GM12878 (cell line): ENCODE measurements around the gene ANAPC4. TPM values are rescaled to one million over a fixed set of nuclear protein-coding genes. Genes with fewer than 3 reads are reported as not detected.

Experiments used
- ATAC-seq: fragments of 200-7000 bp; cut with Tn5 transposase; 3 replicates; pipeline ENCODE4 v1.9.1; 2020; ENCODE audit warnings: mild to moderate bottlenecking, moderate library complexity
- BruUV-seq: library from RNA; stranded (reverse); fragments of 400-500 nt; replicated peaks from 2 replicates; lab custom pipeline; 2021; lab: Mats Ljungman, UMichigan
- CTCF ChIA-PET: fragments of 300-600 bp; sonication (Branson Sonifier 250); formaldehyde crosslinking; extraction: SDS; loops from one replicate; lab custom pipeline; 2021; ENCODE audit warnings: inconsistent platforms; lab: Yijun Ruan, JAX
- POLR2A ChIA-PET: fragments of 350-600 bp; formaldehyde crosslinking; extraction: SDS; loops from one replicate; lab custom pipeline; 2021; ENCODE audit warnings: inconsistent platforms; lab: Charles Lee
- RAD21 ChIA-PET: fragments of 300-600 bp; sonication (Branson Sonifier 250); formaldehyde crosslinking; loops from one replicate; lab custom pipeline; 2023; ENCODE audit warnings: antibody characterized with exemption; ENCODE audit not compliant: unreplicated experiment; lab: Charles Lee
- SMC1A ChIA-PET: fragments of 300-600 bp; sonication (Branson Sonifier 250); formaldehyde crosslinking; loops from one replicate; lab custom pipeline; 2023; ENCODE audit not compliant: unreplicated experiment, uncharacterized antibody; lab: Charles Lee
- DNase-seq: peaks from one replicate; pipeline ENCODE4 v3.0.0-alpha.2; 2011; ENCODE audit warnings: low read depth, low spot score
- FAIRE-seq: peaks from 3 replicates; lab custom pipeline; 2011; peaks lifted over from hg19 to GRCh38; lab: Jason Lieb, UNC
- H2AFZ ChIP-seq: 2 replicates; pipeline ENCODE4 v1.6.0; 2011; ENCODE audit warnings: low read depth, low read length, control low read depth; ENCODE audit not compliant: control insufficient read depth
- H3K27ac ChIP-seq: 2 replicates; pipeline ENCODE4 v1.5.1; 2011; ENCODE audit warnings: control low read depth; ENCODE audit not compliant: control insufficient read depth, insufficient read depth
- H3K27me3 ChIP-seq, 2 experiments: replicated peaks in 1 of 2; 2 replicates each; pipeline versions ENCODE4 v1.6.0 to v1.6.1; 2011; ENCODE audit warnings: low read length in 1 of 2; ENCODE audit not compliant: control insufficient read depth in 2 of 2, insufficient read depth in 2 of 2
- H3K36me3 ChIP-seq, 2 experiments: 2 replicates each; pipeline ENCODE4 v1.5.1; 2011; ENCODE audit warnings: low read length in 1 of 2; ENCODE audit not compliant: control insufficient read depth in 2 of 2, insufficient read depth in 2 of 2
- H3K4me1 ChIP-seq: 2 replicates; pipeline ENCODE4 v1.6.1; 2011; ENCODE audit warnings: mild to moderate bottlenecking, low read length, moderate library complexity, mixed read lengths; ENCODE audit not compliant: control insufficient read depth, insufficient read depth
- H3K4me2 ChIP-seq: 2 replicates; pipeline ENCODE4 v1.6.0; 2011; ENCODE audit warnings: control low read depth; ENCODE audit not compliant: control insufficient read depth, insufficient read depth
- H3K4me3 ChIP-seq: fragments of 200-600 bp; sonication (generic); 2 replicates; pipeline ENCODE4 v1.5.1; 2016
- H3K79me2 ChIP-seq: 2 replicates; pipeline ENCODE4 v1.6.0; 2011; ENCODE audit warnings: low read length; ENCODE audit not compliant: control insufficient read depth, insufficient read depth
- H3K9ac ChIP-seq: 2 replicates; pipeline ENCODE4 v1.8.0; 2011; ENCODE audit warnings: low read length, control low read depth, mixed read lengths; ENCODE audit not compliant: control insufficient read depth, insufficient read depth
- H3K9me3 ChIP-seq: replicated peaks from 3 replicates; pipeline ENCODE4 v1.5.1; 2011; ENCODE audit warnings: mild to moderate bottlenecking, low read length; ENCODE audit not compliant: control insufficient read depth, insufficient read depth
- H4K20me1 ChIP-seq: 2 replicates; pipeline ENCODE4 v1.6.0; 2011; ENCODE audit not compliant: control insufficient read depth, insufficient read depth
- BMI1 ChIP-seq: fragments of 450-650 bp; IDR thresholded peaks from 2 replicates; pipeline ENCODE4 v1.6.1; 2016; ENCODE audit warnings: mild to moderate bottlenecking, moderate library complexity, borderline replicate concordance
- CBX5 ChIP-seq: sonication (generic); IDR thresholded peaks from 2 replicates; pipeline ENCODE4 v1.6.1; 2016; ENCODE audit warnings: low read depth, moderate library complexity, mild to moderate bottlenecking, inconsistent platforms
- CHD1 ChIP-seq: IDR thresholded peaks from 2 replicates; pipeline ENCODE4 v1.6.1; 2012; ENCODE audit warnings: low read depth, low read length, improper control_type of control experiment
- RAD51 ChIP-seq: fragments of 450-650 bp; IDR thresholded peaks from 2 replicates; pipeline ENCODE4 v1.6.1; 2016; ENCODE audit warnings: moderate library complexity, mild to moderate bottlenecking, inconsistent platforms
- SMC3 ChIP-seq: IDR thresholded peaks from 2 replicates; pipeline ENCODE4 v1.6.1; 2011; ENCODE audit warnings: low read length, improper control_type of control experiment, borderline replicate concordance
- SRF ChIP-seq, 2 experiments: IDR thresholded peaks; 2 replicates each; pipeline ENCODE4 v1.6.1; 2011; ENCODE audit warnings: low read depth in 2 of 2, low read length in 2 of 2, mild to moderate bottlenecking in 1 of 2, moderate library complexity in 1 of 2
- WGBS: methylation state at CpG from one replicate; pipeline ENCODE4 v1.1.6; 2016; ENCODE audit warnings: low lambda C conversion rate; ENCODE audit not compliant: insufficient replicate concordance, insufficient coverage; ENCODE audit errors: missing lambda C conversion rate; 5-methylcytosine and 5-hydroxymethylcytosine counted together
- in situ Hi-C: fragments of 300-500 bp; cut with MboI; formaldehyde crosslinking; loops from 9 replicates; pipeline ENCODE4 v1.14.3; 2018; ENCODE audit warnings: mixed read lengths
- intact Hi-C: fragments of 100-400 bp; cut with micrococcal nuclease; formaldehyde crosslinking; loops from one replicate; pipeline ENCODE4 v1.14.2; 2022; ENCODE audit not compliant: unreplicated experiment
- polyA plus RNA-seq, 11 experiments: library from polyadenylated mRNA; depleted of rRNA in 4 of 11; unstranded in 6 of 11; stranded (reverse) in 5 of 11; fragments of >200 nt; fragmentation: Nextera tagmentation in 4 of 11; fragmentation: Illumina TruSeq in 1 of 11; extraction: Ambion mirVana in 4 of 11; extraction: Trizol in 1 of 11; gene quantifications; 1 replicate in 1 of 11; 2 replicates in 10 of 11; pipeline versions ENCODE4 v1.2.1 to v1.2.3, GENCODE V29; 2011 to 2016; ENCODE audit warnings: inconsistent platforms in 2 of 11, missing spikeins in 2 of 11, low read depth in 1 of 11
- total RNA-seq, 4 experiments: library from RNA; depleted of rRNA in 3 of 4; stranded (reverse); fragments of >200 nt in 3 of 4; fragmentation: Illumina TruSeq in 1 of 4; extraction: Trizol in 1 of 4; gene quantifications; 2 replicates each; pipeline versions ENCODE4 v1.2.1 to v1.2.3, GENCODE V29; 2013 to 2021
- TF ChIP-seq, protein P1 (sequence below): fragments of 450-650 bp; formaldehyde crosslinking; IDR thresholded peaks from 2 replicates; pipeline ENCODE4 v1.4.0; 2022; ENCODE audit warnings: mild to moderate bottlenecking, moderate library complexity
- TF ChIP-seq, protein P2 (sequence below), 3 experiments: IDR thresholded peaks in 2 of 3; conservative IDR thresholded peaks in 1 of 3; 2 replicates each; pipeline ENCODE4 v1.5.1; 2011; ENCODE audit warnings: low read depth in 3 of 3, low read length in 3 of 3, mild to moderate bottlenecking in 3 of 3, control low read depth in 2 of 3, moderate library complexity in 2 of 3, inconsistent platforms in 1 of 3, mixed read lengths in 1 of 3; ENCODE audit not compliant: control insufficient read depth in 2 of 3, insufficient read depth in 1 of 3; ENCODE audit errors: extremely low read depth in 1 of 3

Gene ANAPC4
- total and polyA plus RNA-seq, 10 of the 15 experiments (the other 5 are each of a cell fraction or from before 2014, with no cell fraction given), result 16.3 to 50.2 (median 29.9) TPM

DNA sequence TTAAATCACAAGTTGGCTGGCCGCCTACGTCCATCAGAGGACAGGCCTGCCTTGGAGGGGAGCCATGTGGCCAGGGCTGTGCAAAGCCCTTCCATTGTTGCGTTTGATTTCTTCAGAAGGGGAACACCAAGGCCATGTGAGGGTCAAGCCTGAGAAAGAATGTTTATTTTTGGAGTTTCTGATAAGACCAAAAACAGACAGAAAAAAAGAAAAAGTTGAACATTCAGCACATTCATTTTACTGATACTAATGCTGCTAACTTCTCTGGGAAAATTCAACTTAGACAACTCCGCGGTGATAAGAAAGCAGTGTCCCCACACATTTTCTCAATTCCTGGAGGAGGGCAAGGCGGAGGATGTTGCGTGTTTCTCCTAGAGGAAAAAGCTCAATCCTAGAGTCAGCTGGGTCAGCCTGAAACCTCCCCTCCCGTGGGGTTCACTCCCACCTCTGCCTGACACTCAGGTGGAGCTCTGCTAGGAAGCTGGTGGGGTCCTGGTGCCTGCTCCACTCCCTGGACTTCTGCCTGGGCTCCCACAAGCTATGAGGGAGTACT lies 63.5 kb downstream of the ANAPC4 start:
- Histone ChIP-seq H3K4me2 (no peak overlapping the region), H3K4me1 (no peaks in the 10 kb centered on the region), H3K27me3 (no peaks in the 10 kb centered on the region; a peak in 1 of 4 replicates), H3K9ac (no peak overlapping the region)
- peak; percentile 24; the same call in 1 of the 3 replicates for ATAC-seq
- TF ChIP-seq CHD1, result no peak
- TF ChIP-seq SRF (IDR thresholded peaks at IDR 0.05; ENCODE audit: low read depth in 2 of 2, low read length in 2 of 2), result no peak
- TF ChIP-seq, all 136 proteins: peak for 0
- in situ Hi-C loops (loop anchor here (5.0 kb wide), 1 partner anchor 337 kb away; no protein-coding TSS in a partner anchor), intact Hi-C loops (loop anchor here (1.0 to 10.0 kb wide), 2 partner anchors 184 to 328 kb away; no protein-coding TSS in a partner anchor)
- BruUV-seq, result no TSS peak
- Histone ChIP-seq H3K4me3 (no peak overlapping the region), H3K36me3 (no peaks in the 10 kb centered on the region), H3K27ac (no peak overlapping the region), H2AFZ (no peak overlapping the region), H3K79me2 (no peaks in the 10 kb centered on the region), H3K9me3 (no peaks in the 10 kb centered on the region), H4K20me1 (no peaks in the 10 kb centered on the region)
- no peak for FAIRE-seq
- WGBS, result 67% methylated on average over 8 of the region's 8 CpGs
- RAD21 ChIA-PET, result interaction anchor here (0.9 to 3.7 kb wide), 3 partner anchors 12 to 328 kb away, joined by 3 to 22 read pairs (median 3); no protein-coding TSS in a partner anchor
- CTCF ChIA-PET, result interaction anchor here (0.6 to 7.0 kb wide), 26 partner anchors 8 to 885 kb away, joined by 3 to 104 read pairs (median 4); no protein-coding TSS in a partner anchor
- POLR2A ChIA-PET, result no interaction called here
- SMC1A ChIA-PET, result interaction anchor here (0.9 to 3.9 kb wide), 3 partner anchors 8 to 329 kb away, joined by 3 to 35 read pairs (median 3); no protein-coding TSS in a partner anchor
- DNase-seq, result no peak

DNA sequence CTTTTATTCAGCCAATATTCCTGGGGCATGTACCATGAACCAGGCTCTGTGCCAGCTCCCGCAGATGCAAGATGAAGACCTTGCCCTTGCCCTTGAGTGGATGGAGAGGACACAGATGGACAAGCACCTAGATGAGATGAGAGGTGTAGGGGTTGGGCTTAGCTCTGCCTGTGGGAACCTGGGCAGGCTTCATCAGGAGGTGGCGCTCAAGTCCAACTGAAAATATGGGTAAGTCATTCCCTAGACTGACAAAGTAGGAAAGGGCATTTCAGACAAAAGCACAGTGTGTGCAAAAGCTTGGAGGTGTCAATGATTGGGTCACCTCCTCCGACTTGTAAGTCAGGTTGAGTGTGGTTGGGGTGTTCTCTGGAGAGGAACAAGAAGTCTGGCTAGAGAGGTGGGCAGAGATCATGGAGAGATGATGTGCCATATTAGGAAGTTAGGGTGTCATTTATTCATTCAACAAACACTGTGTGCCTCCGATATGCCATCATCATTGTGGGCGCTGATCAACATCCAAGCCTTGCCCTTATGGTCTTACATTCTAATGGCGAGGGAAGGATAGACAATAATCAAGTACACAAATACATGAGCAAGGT lies 64.6 kb downstream of the ANAPC4 start:
- WGBS, result 27% methylated on average over 6 of the region's 6 CpGs
- ChIA-PET RAD21 (interaction anchor here (0.7 to 3.7 kb wide), 4 partner anchors 11 to 327 kb away, joined by 3 to 22 read pairs (median 4); no protein-coding TSS in a partner anchor), CTCF (interaction anchor here (0.6 to 7.0 kb wide), 20 partner anchors 10 to 885 kb away, joined by 3 to 104 read pairs (median 3); no protein-coding TSS in a partner anchor), POLR2A (interaction anchor here (0.6 kb wide), 1 partner anchor 348 kb away, joined by 4 read pairs; no protein-coding TSS in a partner anchor), SMC1A (interaction anchor here (0.6 to 3.9 kb wide), 3 partner anchors 191 to 413 kb away, joined by 3 to 35 read pairs (median 4); no protein-coding TSS in a partner anchor)
- H3K27ac ChIP-seq, result no peak overlapping the region
- H3K9ac ChIP-seq, result no peak overlapping the region
- H3K9me3 ChIP-seq, result no peaks in the 10 kb centered on the region
- in situ Hi-C loops (loop anchor here (5.0 kb wide), 1 partner anchor 336 kb away; no protein-coding TSS in a partner anchor), intact Hi-C loops (loop anchor here (10.0 kb wide), 1 partner anchor 183 kb away; no protein-coding TSS in a partner anchor)
- no peak overlapping the region for H2AFZ ChIP-seq
- H3K4me2 ChIP-seq, result no peak overlapping the region
- H4K20me1 ChIP-seq, result no peaks in the 10 kb centered on the region
- no peaks in the 10 kb centered on the region for H3K4me1 ChIP-seq
- H3K36me3 ChIP-seq, result no peaks in the 10 kb centered on the region
- no peak overlapping the region for H3K4me3 ChIP-seq
- no peak for DNase-seq
- BruUV-seq, result no TSS peak
- H3K79me2 ChIP-seq, result no peaks in the 10 kb centered on the region
- peak; percentile 81 for ATAC-seq
- no peak for FAIRE-seq
- no peaks in the 10 kb centered on the region; a peak in 1 of 4 replicates for H3K27me3 ChIP-seq
- TF ChIP-seq RAD51, result no peak
- TF ChIP-seq, protein P1, sequence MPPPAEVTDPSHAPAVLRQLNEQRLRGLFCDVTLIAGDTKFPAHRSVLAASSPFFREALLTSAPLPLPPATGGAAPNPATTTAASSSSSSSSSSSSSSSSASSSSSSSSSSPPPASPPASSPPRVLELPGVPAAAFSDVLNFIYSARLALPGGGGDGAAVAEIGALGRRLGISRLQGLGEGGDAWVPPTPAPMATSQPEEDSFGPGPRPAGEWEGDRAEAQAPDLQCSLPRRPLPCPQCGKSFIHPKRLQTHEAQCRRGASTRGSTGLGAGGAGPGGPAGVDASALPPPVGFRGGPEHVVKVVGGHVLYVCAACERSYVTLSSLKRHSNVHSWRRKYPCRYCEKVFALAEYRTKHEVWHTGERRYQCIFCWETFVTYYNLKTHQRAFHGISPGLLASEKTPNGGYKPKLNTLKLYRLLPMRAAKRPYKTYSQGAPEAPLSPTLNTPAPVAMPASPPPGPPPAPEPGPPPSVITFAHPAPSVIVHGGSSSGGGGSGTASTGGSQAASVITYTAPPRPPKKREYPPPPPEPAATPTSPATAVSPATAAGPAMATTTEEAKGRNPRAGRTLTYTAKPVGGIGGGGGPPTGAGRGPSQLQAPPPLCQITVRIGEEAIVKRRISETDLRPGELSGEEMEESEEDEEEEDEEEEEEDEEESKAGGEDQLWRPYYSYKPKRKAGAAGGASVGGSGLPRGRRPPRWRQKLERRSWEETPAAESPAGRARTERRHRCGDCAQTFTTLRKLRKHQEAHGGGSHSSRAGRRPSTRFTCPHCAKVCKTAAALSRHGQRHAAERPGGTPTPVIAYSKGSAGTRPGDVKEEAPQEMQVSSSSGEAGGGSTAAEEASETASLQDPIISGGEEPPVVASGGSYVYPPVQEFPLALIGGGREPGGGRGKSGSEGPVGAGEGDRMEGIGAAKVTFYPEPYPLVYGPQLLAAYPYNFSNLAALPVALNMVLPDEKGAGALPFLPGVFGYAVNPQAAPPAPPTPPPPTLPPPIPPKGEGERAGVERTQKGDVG (CRISPR knock-in tag), result no peak
- TF ChIP-seq SMC3, result peak; percentile 60; the same call in 1 of the 2 replicates
- no peak for TF ChIP-seq BMI1
- TF ChIP-seq CBX5, result no peak
- TF ChIP-seq, protein P2, sequence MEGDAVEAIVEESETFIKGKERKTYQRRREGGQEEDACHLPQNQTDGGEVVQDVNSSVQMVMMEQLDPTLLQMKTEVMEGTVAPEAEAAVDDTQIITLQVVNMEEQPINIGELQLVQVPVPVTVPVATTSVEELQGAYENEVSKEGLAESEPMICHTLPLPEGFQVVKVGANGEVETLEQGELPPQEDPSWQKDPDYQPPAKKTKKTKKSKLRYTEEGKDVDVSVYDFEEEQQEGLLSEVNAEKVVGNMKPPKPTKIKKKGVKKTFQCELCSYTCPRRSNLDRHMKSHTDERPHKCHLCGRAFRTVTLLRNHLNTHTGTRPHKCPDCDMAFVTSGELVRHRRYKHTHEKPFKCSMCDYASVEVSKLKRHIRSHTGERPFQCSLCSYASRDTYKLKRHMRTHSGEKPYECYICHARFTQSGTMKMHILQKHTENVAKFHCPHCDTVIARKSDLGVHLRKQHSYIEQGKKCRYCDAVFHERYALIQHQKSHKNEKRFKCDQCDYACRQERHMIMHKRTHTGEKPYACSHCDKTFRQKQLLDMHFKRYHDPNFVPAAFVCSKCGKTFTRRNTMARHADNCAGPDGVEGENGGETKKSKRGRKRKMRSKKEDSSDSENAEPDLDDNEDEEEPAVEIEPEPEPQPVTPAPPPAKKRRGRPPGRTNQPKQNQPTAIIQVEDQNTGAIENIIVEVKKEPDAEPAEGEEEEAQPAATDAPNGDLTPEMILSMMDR (IDR thresholded peaks at IDR 0.05 in 2 of 3, conservative IDR thresholded peaks at IDR 0.05 in 1 of 3; ENCODE audit: control insufficient read depth in 2 of 3, extremely low read depth in 1 of 3, insufficient read depth in 1 of 3, low read depth in 3 of 3, low read length in 3 of 3), result peak; percentile 47 to 66 (median 59); a peak in 5 of 6 replicates
